ENCODE results near the gene SPRED2. TPM values are rescaled to one million over a fixed set of nuclear protein-coding genes. Genes with fewer than 3 reads are reported as not detected.

SPRED2 gene
- total RNA-seq, 2 experiments from 2014 or later = 12.2 to 12.6 TPM

Other genes with a start within 250 kb of the SPRED2 start
- gene ACTR2, start 204.8 kb downstream of the SPRED2 start, total RNA-seq = 100 to 1,000 TPM; 514 to 517 TPM

All from activated CD4-positive, alpha-beta memory T cell treated with anti-CD3 and anti-CD28 coated beads, Interleukin-2, amount 10 ng/mL, durations not matched to agents 7 days and 5 days (primary cell).